ENCODE data around the gene PFKM.

GRCh38 chr12:48135027-48135426 is 15.9 kb downstream of the PFKM start:
- no peak for TF ChIP-seq POLR2A (IDR thresholded peaks at IDR 0.05)
- TF ChIP-seq, protein P1, sequence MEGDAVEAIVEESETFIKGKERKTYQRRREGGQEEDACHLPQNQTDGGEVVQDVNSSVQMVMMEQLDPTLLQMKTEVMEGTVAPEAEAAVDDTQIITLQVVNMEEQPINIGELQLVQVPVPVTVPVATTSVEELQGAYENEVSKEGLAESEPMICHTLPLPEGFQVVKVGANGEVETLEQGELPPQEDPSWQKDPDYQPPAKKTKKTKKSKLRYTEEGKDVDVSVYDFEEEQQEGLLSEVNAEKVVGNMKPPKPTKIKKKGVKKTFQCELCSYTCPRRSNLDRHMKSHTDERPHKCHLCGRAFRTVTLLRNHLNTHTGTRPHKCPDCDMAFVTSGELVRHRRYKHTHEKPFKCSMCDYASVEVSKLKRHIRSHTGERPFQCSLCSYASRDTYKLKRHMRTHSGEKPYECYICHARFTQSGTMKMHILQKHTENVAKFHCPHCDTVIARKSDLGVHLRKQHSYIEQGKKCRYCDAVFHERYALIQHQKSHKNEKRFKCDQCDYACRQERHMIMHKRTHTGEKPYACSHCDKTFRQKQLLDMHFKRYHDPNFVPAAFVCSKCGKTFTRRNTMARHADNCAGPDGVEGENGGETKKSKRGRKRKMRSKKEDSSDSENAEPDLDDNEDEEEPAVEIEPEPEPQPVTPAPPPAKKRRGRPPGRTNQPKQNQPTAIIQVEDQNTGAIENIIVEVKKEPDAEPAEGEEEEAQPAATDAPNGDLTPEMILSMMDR (IDR thresholded peaks at IDR 0.05): no peak

Data from prostate gland (tissue), 2 donors.